ENCODE data around the gene DNMT3B. TPM values are rescaled to one million over a fixed set of nuclear protein-coding genes. Genes with fewer than 3 reads are reported as not detected.
"Not testable (repeated sequence)": the region's sequence is repeated elsewhere in the genome, so short reads cannot be mapped to it uniquely, and the experiment has no call there.

The DNMT3B gene
- total RNA-seq, 4 donors from 2014 or later, result 0.26 to 5.0 (median 1.2) TPM

DNA sequence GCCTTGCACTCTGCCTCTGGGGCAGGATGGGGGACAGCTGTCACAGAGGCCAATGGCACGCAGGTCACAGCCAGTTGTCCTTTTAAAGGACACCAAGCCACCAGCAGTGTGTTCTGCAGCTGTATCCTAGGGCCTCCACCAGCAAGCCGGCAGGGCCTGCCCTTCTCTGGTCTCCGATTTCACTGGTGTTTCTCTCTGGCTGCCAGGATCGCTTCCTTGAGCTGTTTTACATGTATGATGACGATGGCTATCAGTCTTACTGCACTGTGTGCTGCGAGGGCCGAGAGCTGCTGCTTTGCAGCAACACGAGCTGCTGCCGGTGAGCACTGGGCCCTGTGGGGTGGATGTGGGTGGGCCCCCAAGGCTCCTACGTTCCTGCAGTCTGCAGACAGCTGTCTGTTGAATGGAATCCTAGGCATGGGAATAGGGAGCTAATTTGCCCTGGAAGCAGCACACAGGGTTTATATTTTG, 34.8 kb downstream of the DNMT3B start:
- Histone ChIP-seq H3K9me3 (no peaks in the 10 kb centered on the region), H3K27me3 (no peaks in the 10 kb centered on the region), H3K4me1 (no peaks in the 10 kb centered on the region), H3K36me3 (no peaks in the 10 kb centered on the region), H3K4me3 (no peak overlapping the region), H3K27ac (no peak overlapping the region)
- DNase-seq, result no peak
- TF ChIP-seq, protein P1, sequence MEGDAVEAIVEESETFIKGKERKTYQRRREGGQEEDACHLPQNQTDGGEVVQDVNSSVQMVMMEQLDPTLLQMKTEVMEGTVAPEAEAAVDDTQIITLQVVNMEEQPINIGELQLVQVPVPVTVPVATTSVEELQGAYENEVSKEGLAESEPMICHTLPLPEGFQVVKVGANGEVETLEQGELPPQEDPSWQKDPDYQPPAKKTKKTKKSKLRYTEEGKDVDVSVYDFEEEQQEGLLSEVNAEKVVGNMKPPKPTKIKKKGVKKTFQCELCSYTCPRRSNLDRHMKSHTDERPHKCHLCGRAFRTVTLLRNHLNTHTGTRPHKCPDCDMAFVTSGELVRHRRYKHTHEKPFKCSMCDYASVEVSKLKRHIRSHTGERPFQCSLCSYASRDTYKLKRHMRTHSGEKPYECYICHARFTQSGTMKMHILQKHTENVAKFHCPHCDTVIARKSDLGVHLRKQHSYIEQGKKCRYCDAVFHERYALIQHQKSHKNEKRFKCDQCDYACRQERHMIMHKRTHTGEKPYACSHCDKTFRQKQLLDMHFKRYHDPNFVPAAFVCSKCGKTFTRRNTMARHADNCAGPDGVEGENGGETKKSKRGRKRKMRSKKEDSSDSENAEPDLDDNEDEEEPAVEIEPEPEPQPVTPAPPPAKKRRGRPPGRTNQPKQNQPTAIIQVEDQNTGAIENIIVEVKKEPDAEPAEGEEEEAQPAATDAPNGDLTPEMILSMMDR (IDR thresholded peaks at IDR 0.05), result no peak
- TF ChIP-seq POLR2A (IDR thresholded peaks at IDR 0.05), result no peak
- intact Hi-C loops (cut with DNase I; ENCODE audit: low total_unique reads), result no loop called here

DNA sequence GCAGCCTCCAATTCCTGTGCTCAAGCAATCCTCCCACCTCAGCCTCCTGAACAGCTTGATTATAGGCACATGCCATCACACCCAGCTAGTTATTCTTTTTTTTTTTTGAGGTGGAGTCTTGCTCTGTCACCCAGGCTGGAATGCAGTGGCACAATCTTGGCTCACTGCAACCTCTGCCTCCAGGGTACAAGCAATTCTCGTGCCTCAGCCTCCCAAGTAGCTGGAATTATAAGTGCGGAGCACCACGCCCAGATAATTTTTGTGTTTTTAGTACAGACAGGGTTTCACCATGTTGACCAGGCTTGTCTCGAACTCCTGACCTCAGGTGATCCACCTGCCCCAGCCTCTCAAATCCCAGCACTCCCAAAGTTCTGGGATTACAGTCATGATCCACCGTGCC, 35.4 kb downstream of the DNMT3B start:
- H3K4me3 ChIP-seq; H3K36me3 ChIP-seq; H3K4me1 ChIP-seq; H3K27me3 ChIP-seq; H3K27ac ChIP-seq; H3K9me3 ChIP-seq; intact Hi-C loops (cut with DNase I; ENCODE audit: low total_unique reads); DNase-seq: not testable (repeated sequence)

DNA sequence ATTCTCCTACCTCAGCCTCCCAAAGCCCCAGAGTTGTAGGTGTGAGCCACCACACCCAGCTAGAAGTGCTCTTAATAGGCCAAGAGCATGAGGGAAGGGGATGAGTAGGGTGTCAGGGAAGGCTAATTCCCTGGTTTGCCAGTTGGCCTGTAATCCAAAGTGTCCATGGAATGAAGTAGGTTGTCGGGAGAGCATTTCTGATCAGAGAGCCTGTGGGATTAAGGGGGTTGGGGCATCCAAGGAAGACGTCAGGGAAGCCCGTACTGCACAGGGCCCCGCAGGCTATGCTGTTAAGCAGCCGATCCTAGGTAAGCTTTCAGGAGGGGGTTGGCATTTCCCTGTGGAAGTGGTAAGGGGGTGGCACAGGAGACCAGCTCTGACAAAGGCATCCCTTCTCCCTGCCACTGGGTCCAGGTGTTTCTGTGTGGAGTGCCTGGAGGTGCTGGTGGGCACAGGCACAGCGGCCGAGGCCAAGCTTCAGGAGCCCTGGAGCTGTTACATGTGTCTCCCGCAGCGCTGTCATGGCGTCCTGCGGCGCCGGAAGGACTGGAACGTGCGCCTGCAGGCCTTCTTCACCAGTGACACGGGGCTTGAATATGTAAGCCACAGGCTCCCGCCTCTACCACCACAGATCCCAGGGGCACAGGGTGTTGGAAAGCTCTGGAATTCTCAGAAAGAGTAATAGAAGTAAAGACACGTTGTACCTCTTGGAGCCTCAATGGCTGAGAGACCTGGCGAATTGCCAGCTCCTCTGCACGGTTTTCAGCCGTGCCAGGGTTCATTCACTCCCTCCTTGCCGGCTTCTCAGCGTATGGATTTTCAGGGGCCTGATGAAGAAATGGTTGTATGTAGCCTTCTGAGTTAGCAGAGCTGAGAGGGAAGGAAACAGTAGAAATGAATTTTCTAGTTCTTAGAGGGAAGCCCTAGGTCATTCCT, 36.1 kb downstream of the DNMT3B start:
- no peak for DNase-seq
- Histone ChIP-seq H3K27ac (no peak overlapping the region), H3K4me3 (no peak overlapping the region), H3K4me1 (no peaks in the 10 kb centered on the region), H3K27me3 (no peaks in the 10 kb centered on the region), H3K36me3 (no peaks in the 10 kb centered on the region), H3K9me3 (no peaks in the 10 kb centered on the region)
- TF ChIP-seq, protein P1 (IDR thresholded peaks at IDR 0.05), result no peak
- TF ChIP-seq POLR2A (IDR thresholded peaks at IDR 0.05), result no peak
- intact Hi-C loops (cut with DNase I; ENCODE audit: low total_unique reads), result no loop called here

DNA sequence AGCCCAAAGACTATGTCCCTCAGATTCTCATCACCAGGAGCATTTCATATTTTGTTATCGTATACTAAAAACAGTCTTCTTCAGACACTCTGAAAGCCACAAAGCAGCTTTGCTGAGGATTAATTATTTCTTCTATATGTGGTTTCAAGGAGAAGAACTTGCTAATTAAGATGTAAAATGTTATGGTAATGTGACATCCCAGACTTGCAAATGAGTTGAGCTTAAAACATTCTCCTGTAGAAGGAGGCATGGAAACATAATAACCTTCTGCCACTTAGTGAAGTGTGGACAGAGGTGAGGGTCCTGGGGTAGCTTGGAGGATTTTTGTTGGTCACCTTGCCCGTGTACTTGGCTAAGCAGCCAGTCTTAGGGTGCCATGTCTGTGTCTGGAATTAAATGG, 40.9 kb downstream of the DNMT3B start:
- H3K4me1 ChIP-seq, result no peaks in the 10 kb centered on the region
- intact Hi-C loops (cut with DNase I; ENCODE audit: low total_unique reads), result no loop called here

DNA sequence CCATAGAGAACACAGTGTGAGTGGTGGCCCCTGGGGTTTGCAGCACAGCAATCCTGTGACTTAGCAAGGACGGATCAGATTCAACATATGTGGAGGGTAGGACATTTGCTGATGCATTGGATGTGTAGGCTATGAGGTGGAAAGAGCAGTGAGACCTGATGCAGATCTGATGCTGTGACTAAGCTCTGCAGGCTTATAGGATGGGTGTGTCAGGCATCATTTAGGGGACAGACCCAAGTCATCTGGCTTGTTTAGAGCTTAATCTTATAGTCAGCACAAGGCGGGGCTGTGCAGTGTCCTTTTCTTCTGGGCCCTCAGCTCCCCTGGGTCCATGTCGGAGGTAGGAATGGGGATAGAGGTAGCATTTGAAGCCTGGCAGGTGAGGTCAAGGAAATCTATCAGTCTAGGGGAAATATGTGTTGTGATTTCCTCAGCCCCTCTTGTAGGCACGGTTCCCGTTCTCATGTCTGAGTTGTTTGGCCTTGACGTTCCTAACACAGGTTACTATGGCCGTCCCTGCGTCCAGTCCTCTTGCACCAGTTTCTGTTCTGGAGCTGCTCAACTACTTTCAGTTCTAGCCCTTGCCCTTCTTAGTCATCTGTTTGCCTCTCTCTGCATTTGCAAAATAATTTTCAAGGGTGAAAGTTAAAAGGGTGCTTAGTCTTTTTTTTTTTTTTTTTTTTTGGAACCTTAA, 42.0 kb downstream of the DNMT3B start:
- intact Hi-C loops (cut with DNase I; ENCODE audit: low total_unique reads), result no loop called here
- no peak for DNase-seq
- Histone ChIP-seq H3K27me3 (no peaks in the 10 kb centered on the region), H3K4me3 (no peak overlapping the region), H3K27ac (no peak overlapping the region), H3K4me1 (no peaks in the 10 kb centered on the region), H3K9me3 (no peaks in the 10 kb centered on the region), H3K36me3 (no peaks in the 10 kb centered on the region)
- TF ChIP-seq POLR2A (IDR thresholded peaks at IDR 0.05), result no peak
- TF ChIP-seq, protein P1 (IDR thresholded peaks at IDR 0.05), result no peak

More for the DNA sequence above, 40.9 kb downstream of the DNMT3B start:
- no peak overlapping the region for H3K4me3 ChIP-seq
- no peaks in the 10 kb centered on the region for H3K27me3 ChIP-seq
- no peaks in the 10 kb centered on the region for H3K36me3 ChIP-seq
- H3K27ac ChIP-seq, result no peak overlapping the region
- no peak for DNase-seq
- no peaks in the 10 kb centered on the region for H3K9me3 ChIP-seq
- no peak for TF ChIP-seq POLR2A (IDR thresholded peaks at IDR 0.05)
- TF ChIP-seq, protein P1 (IDR thresholded peaks at IDR 0.05), result no peak

Measured in uterus (tissue), 4 donors.